Measurements from ENCODE around the gene HIPK4. TPM values are rescaled to one million over a fixed set of nuclear protein-coding genes. Genes with fewer than 3 reads are reported as not detected.

HIPK4 gene
- total and polyA plus RNA-seq, 3 experiments from 2014 or later, result not detected

DNA sequence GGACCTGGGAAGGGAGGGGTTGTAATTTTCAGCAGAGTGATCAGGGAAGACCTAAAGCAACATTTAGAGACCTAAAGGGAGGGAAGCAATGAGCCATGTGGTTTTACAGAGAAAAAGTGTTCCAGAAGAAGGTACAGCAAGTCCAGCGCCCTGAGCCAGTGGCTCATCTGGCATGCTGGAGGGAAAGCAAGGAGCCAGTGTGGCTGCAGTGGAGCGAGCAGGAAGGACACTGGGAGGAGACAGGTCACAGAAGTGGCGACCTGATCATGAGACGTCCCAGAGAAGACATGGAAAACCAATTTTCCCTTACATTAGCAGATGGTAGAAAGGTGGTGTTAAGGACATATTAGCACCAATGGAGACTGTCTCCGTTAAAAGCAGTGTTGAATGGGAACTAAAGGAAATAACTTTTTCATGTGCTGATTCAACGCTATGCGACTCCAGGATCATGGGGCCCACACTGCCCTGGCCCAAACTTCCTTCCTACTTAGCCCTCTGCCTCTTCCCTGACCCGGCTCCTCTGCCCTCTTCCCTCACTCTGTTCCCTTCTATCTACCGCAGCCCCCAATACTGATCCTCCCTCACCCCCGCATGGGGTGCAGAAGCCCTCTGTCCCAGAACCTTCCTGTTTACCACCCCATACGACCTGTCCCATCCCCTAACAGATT lies 47.2 kb downstream of the HIPK4 start:
- CTCF ChIA-PET, result no interaction called here
- H3K27ac ChIP-seq (ENCODE audit: low read depth, low read length), result no peak overlapping the region
- H3K4me3 Mint-ChIP-seq, result peak overlapping the region in 1 of 7 donors; percentile 74
- peaks cover 0 to 35% (median 7%) of the 10 kb centered on the region in 3 donors for H3K36me3 Mint-ChIP-seq
- H3K4me1 Mint-ChIP-seq, result peaks cover 19 to 38% (median 30%) of the 10 kb centered on the region in 3 donors
- H3K27me3 Mint-ChIP-seq, result no peaks in the 10 kb centered on the region
- H3K27ac Mint-ChIP-seq, result peak overlapping the region in 4 of 8 donors; percentile 11 to 72 (median 54)
- no peaks in the 10 kb centered on the region for H3K36me3 ChIP-seq (ENCODE audit: insufficient read depth, low read length)
- no peak overlapping the region for H3K4me3 ChIP-seq (ENCODE audit: low read length)
- H3K9me3 ChIP-seq (ENCODE audit: low read length), result no peaks in the 10 kb centered on the region
- no peaks in the 10 kb centered on the region for H3K27me3 ChIP-seq (ENCODE audit: insufficient read depth, low read length, poor library complexity, severe bottlenecking)
- H3K9me3 Mint-ChIP-seq, result no peaks in the 10 kb centered on the region
- POLR2A ChIA-PET, result no interaction called here
- DNase-seq, result no peak
- H3K4me1 ChIP-seq (ENCODE audit: insufficient read depth, low read length), result peaks cover 8% of the 10 kb centered on the region

DNA sequence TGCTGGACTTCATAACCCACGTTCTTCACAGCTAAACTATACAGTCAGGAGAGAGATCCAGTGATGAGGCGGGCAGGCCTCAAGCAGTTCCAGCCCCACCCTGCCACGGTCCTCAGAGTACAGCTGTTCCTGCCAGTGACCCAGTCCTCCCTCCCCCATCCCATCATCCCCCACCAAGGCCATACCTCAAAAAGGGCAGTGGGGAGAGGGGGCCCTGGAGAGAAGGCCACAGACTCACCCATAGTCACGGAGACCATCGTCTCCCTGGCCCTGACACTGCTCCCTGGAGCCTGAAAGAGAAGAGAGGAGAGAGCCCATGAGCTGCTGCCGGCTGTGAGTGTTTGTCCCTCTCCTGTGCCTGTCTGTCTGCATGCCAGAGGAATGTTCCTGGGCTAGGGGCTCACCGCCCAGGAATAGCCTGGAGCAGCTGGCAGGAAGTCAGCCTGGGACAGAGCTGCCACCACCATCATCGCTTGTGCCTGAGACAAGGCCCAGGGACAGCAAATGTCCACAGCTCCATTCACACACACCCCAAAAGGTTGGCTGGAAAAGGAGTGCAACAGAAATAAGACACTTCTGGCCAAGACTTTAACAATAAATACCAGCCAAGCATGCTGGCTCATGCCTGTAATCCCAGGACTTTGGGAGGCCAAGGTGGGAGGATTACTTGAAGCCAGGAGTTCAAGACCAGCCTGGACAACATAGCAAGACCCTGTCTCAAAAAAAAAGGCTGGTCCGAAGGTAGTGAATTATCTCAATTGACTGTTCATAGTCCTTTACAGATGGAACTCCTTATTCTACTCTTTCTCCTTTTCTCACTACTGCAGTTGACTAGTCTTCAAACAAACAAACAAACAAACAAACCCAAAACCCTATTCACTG lies 48.1 kb downstream of the HIPK4 start:
- no peaks in the 10 kb centered on the region for H3K9me3 ChIP-seq (ENCODE audit: low read length)
- H3K27ac ChIP-seq (ENCODE audit: low read depth, low read length), result no peak overlapping the region
- H3K36me3 Mint-ChIP-seq, result peaks cover 0 to 37% (median 7%) of the 10 kb centered on the region in 3 donors
- H3K4me3 ChIP-seq (ENCODE audit: low read length), result no peak overlapping the region
- H3K4me3 Mint-ChIP-seq, result peak overlapping the region in 1 of 7 donors; percentile 74
- ChIA-PET CTCF (interaction anchor here (0.9 kb wide), 1 partner anchor 293 kb away, joined by 3 read pairs; no protein-coding TSS in a partner anchor), POLR2A (interaction anchor here (0.6 kb wide), 1 partner anchor 643 kb away, joined by 7 read pairs; no protein-coding TSS in a partner anchor)
- no peaks in the 10 kb centered on the region for H3K36me3 ChIP-seq (ENCODE audit: insufficient read depth, low read length)
- no peaks in the 10 kb centered on the region for H3K9me3 Mint-ChIP-seq
- DNase-seq, result no peak
- H3K27me3 Mint-ChIP-seq, result no peaks in the 10 kb centered on the region
- H3K27me3 ChIP-seq (ENCODE audit: insufficient read depth, low read length, poor library complexity, severe bottlenecking), result no peaks in the 10 kb centered on the region
- H3K4me1 ChIP-seq (ENCODE audit: insufficient read depth, low read length), result no peaks in the 10 kb centered on the region
- peak overlapping the region in 1 of 8 donors; percentile 84 for H3K27ac Mint-ChIP-seq
- H3K4me1 Mint-ChIP-seq, result peaks cover 12 to 29% (median 20%) of the 10 kb centered on the region in 3 donors

DNA sequence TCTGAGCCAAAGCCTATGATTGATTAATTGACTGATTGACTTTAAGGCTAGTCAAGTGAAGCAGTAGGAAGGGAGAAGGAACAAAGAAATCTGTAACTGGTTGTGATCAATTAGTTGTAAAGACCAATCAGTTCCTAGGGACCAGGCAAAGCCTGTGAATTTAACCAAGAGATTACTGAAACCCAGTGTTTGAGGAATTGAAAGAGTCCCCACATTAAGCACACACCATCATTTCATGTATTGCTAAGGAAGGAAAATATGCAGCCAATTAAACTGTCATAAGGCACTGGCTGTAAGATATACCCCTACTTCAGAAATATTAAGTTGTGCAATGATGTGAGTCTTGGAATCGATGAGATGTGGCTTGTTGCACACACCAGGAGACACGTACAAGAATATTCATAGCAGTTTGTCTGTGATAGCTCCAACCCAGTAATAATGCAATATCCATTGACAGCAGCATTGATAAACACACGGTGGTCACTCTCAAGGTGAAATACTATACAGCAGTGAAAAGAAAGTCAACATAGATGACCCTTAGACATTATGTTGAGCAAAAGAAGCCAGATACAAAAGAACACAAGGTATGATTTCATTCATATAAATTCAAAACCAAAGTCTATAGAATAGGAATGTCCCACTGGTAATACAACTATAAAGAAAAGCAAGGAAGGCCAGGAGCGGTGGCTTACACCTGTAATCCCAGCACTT lies 50.8 kb downstream of the HIPK4 start:
- H3K9me3 ChIP-seq (ENCODE audit: low read length), result no peaks in the 10 kb centered on the region
- no peaks in the 10 kb centered on the region for H3K9me3 Mint-ChIP-seq
- H3K4me3 Mint-ChIP-seq, result no peak overlapping the region
- H3K36me3 Mint-ChIP-seq, result peaks cover 0 to 55% (median 7%) of the 10 kb centered on the region in 3 donors
- no peak for DNase-seq
- peaks cover 7 to 18% (median 17%) of the 10 kb centered on the region in 3 donors for H3K4me1 Mint-ChIP-seq
- ChIA-PET CTCF (no interaction called here), POLR2A (no interaction called here)
- H3K27ac Mint-ChIP-seq, result no peak overlapping the region
- H3K4me1 ChIP-seq (ENCODE audit: insufficient read depth, low read length), result no peaks in the 10 kb centered on the region
- peaks cover 7% of the 10 kb centered on the region for H3K36me3 ChIP-seq (ENCODE audit: insufficient read depth, low read length)
- no peak overlapping the region for H3K4me3 ChIP-seq (ENCODE audit: low read length)
- no peaks in the 10 kb centered on the region for H3K27me3 ChIP-seq (ENCODE audit: insufficient read depth, low read length, poor library complexity, severe bottlenecking)
- no peaks in the 10 kb centered on the region for H3K27me3 Mint-ChIP-seq
- H3K27ac ChIP-seq (ENCODE audit: low read depth, low read length), result no peak overlapping the region

DNA sequence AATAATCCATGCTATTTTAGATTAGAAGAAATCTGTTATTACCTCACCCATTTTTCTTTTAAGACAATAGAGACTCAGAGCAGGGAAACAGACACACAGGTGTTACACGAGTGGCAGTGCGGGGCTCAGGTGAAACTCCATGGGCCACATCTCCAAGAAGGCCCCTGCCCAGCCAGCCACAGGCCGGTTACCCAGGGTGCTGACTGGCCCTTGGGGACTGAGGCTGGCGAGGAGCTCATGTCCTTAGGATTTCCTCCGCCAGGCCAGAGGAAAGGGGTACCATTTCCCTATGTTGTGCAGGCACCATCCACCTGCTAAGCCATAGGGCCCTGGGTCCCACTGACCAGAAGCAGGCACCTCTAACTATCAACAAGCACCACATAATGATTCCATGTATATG lies 52.4 kb downstream of the HIPK4 start:
- peaks cover 4 to 18% (median 8%) of the 10 kb centered on the region in 3 donors for H3K4me1 Mint-ChIP-seq
- no peak for DNase-seq
- ChIA-PET POLR2A (no interaction called here), CTCF (no interaction called here)
- Histone ChIP-seq H3K4me3 (ENCODE audit: low read length) (no peak overlapping the region), H3K27ac (ENCODE audit: low read depth, low read length) (no peak overlapping the region), H3K36me3 (ENCODE audit: insufficient read depth, low read length) (peaks cover 17% of the 10 kb centered on the region), H3K9me3 (ENCODE audit: low read length) (no peaks in the 10 kb centered on the region), H3K4me1 (ENCODE audit: insufficient read depth, low read length) (no peaks in the 10 kb centered on the region), H3K27me3 (ENCODE audit: insufficient read depth, low read length, poor library complexity, severe bottlenecking) (no peaks in the 10 kb centered on the region)
- H3K27ac Mint-ChIP-seq, result no peak overlapping the region
- H3K36me3 Mint-ChIP-seq, result peaks cover 5 to 62% (median 18%) of the 10 kb centered on the region in 3 donors
- no peak overlapping the region for H3K4me3 Mint-ChIP-seq
- no peaks in the 10 kb centered on the region for H3K9me3 Mint-ChIP-seq
- H3K27me3 Mint-ChIP-seq, result no peaks in the 10 kb centered on the region

DNA sequence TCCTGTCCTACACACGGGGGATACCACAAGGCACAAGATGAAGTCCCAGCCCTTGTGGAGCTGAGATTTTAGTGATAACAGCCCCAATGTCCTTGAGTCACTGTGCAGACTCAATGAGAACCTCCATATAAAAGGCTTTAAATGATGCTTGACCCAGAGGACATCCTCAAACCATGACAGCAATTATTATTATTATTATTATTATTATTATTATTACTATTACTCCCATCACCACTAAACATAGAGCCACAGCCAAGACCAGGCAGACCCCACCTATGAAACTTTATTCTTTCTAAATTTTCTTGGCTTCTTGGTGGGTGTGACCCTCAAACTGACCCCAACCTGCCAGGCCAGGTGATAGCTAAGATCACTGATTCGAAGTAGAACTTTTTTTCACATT lies 52.9 kb downstream of the HIPK4 start:
- Histone ChIP-seq H3K4me3 (ENCODE audit: low read length) (no peak overlapping the region), H3K36me3 (ENCODE audit: insufficient read depth, low read length) (peaks cover 17% of the 10 kb centered on the region), H3K4me1 (ENCODE audit: insufficient read depth, low read length) (no peaks in the 10 kb centered on the region), H3K27ac (ENCODE audit: low read depth, low read length) (no peak overlapping the region), H3K27me3 (ENCODE audit: insufficient read depth, low read length, poor library complexity, severe bottlenecking) (no peaks in the 10 kb centered on the region), H3K9me3 (ENCODE audit: low read length) (no peaks in the 10 kb centered on the region)
- DNase-seq, result no peak
- ChIA-PET CTCF (no interaction called here), POLR2A (no interaction called here)
- no peaks in the 10 kb centered on the region for H3K27me3 Mint-ChIP-seq
- no peaks in the 10 kb centered on the region for H3K9me3 Mint-ChIP-seq
- peaks cover 5 to 60% (median 19%) of the 10 kb centered on the region in 3 donors for H3K36me3 Mint-ChIP-seq
- H3K27ac Mint-ChIP-seq, result no peak overlapping the region
- no peak overlapping the region for H3K4me3 Mint-ChIP-seq
- peaks cover 3 to 13% (median 4%) of the 10 kb centered on the region in 3 donors for H3K4me1 Mint-ChIP-seq

DNA sequence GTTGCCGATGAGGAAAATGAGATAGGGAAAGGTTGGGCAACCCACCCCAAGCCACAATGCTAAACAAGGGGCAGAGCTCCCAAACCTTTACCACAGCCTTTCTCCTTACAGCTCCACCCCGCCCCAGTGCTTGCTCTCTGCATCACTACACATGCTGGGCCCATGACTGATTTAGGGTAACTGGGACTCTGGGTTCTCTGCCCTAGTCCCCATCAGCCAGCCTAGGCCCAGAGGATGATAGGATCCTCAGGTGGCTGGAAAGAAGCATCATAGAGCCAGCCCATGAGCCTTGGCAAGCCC lies 53.4 kb downstream of the HIPK4 start:
- no peaks in the 10 kb centered on the region for H3K9me3 Mint-ChIP-seq
- peaks cover 17% of the 10 kb centered on the region for H3K36me3 ChIP-seq (ENCODE audit: insufficient read depth, low read length)
- no peak overlapping the region for H3K4me3 ChIP-seq (ENCODE audit: low read length)
- ChIA-PET CTCF (no interaction called here), POLR2A (interaction anchor here (0.6 kb wide), 1 partner anchor 37 kb away, joined by 9 read pairs; no protein-coding TSS in a partner anchor)
- peaks cover 3 to 13% (median 4%) of the 10 kb centered on the region in 3 donors for H3K4me1 Mint-ChIP-seq
- no peaks in the 10 kb centered on the region for H3K4me1 ChIP-seq (ENCODE audit: insufficient read depth, low read length)
- H3K27me3 ChIP-seq (ENCODE audit: insufficient read depth, low read length, poor library complexity, severe bottlenecking), result no peaks in the 10 kb centered on the region
- H3K36me3 Mint-ChIP-seq, result peaks cover 5 to 61% (median 19%) of the 10 kb centered on the region in 3 donors
- H3K4me3 Mint-ChIP-seq, result no peak overlapping the region
- no peak for DNase-seq
- H3K27me3 Mint-ChIP-seq, result no peaks in the 10 kb centered on the region
- H3K9me3 ChIP-seq (ENCODE audit: low read length), result no peaks in the 10 kb centered on the region
- no peak overlapping the region for H3K27ac Mint-ChIP-seq
- no peak overlapping the region for H3K27ac ChIP-seq (ENCODE audit: low read depth, low read length)

DNA sequence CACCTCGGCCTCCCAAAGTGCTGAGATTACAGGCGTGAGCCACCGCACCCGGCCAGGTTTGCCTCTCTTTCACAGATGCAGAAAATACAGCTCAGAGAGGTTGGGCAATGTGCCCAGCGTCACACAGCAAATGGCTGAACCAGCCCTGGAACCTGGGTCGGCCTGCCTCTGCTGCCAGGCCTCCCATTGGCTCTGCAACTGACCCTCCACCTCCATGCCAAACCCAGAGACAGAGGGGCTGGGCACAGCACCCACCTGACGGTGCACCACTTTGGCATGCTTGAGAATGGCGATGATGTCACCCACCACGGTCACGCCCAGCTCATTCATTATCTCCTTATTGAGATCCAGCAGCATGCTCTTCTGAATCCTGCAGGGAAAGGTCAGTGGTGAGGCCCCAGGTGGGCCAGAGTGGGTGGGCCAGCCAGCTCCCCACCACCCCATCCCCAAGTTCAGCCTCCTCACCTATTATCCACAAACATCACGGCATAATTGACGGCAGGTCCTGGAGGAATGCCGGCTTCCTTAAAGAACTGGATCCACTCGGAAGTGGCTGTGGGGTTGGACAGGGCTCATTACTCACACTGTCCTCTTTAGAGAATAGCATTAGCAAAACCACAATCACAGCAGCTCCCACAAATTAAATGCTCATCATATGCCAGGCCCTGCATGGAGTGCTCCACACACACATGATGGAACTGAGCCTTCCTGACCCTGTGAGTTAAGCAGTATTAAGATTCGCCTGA lies 54.0 kb downstream of the HIPK4 start:
- POLR2A ChIA-PET, result interaction anchor here (0.6 kb wide), 1 partner anchor 38 kb away, joined by 9 read pairs; no protein-coding TSS in a partner anchor
- no peak overlapping the region for H3K27ac ChIP-seq (ENCODE audit: low read depth, low read length)
- Mint-ChIP-seq H3K9me3 (no peaks in the 10 kb centered on the region), H3K27me3 (no peaks in the 10 kb centered on the region), H3K4me1 (peaks cover 0 to 9% (median 4%) of the 10 kb centered on the region in 3 donors), H3K4me3 (no peak overlapping the region), H3K27ac (peak overlapping the region in 1 of 8 donors; percentile 47), H3K36me3 (peaks cover 5 to 62% (median 19%) of the 10 kb centered on the region in 3 donors)
- DNase-seq, result no peak
- no peaks in the 10 kb centered on the region for H3K9me3 ChIP-seq (ENCODE audit: low read length)
- H3K36me3 ChIP-seq (ENCODE audit: insufficient read depth, low read length), result peaks cover 21% of the 10 kb centered on the region
- no peaks in the 10 kb centered on the region for H3K27me3 ChIP-seq (ENCODE audit: insufficient read depth, low read length, poor library complexity, severe bottlenecking)
- no peaks in the 10 kb centered on the region for H3K4me1 ChIP-seq (ENCODE audit: insufficient read depth, low read length)
- H3K4me3 ChIP-seq (ENCODE audit: low read length), result no peak overlapping the region
- CTCF ChIA-PET, result no interaction called here
